SKM-1 treated with dmso at 0.1 percent for 144 hours (cell line): ENCODE data around the gene GIPC2.

ENCODE experiments used
- DNase-seq: peaks from one replicate; lab custom pipeline; 2025; ENCODE audit not compliant: unreplicated experiment; lab: John Stamatoyannopoulos, UW

The GIPC2 gene

DNA sequence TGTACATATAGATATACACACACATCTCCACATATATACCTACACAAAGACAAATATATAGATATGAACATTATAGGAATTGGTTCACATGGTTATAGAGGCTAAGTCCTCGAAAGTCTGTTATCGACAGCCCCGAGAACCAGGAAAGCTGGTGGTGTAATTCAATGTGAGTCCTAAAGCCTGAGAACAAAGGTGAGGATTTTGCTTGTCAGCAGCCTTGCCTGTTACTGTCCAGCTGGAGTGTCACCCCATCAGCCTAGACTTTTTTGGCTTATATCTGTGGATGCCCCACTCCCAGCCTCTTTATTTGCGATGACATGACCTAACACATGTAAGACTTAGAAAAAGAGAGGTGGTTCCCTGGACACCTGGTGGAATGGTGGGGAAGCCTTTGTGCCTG, 97.0 kb downstream of the GIPC2 start:
- no peak for DNase-seq

GRCh38 chr1:78143152-78143551, 97.4 kb downstream of the GIPC2 start:
- no peak for DNase-seq

- DNase-seq: no peak
Observed at GRCh38 chr1:78143673-78144072, 97.9 kb downstream of the GIPC2 start.

DNA sequence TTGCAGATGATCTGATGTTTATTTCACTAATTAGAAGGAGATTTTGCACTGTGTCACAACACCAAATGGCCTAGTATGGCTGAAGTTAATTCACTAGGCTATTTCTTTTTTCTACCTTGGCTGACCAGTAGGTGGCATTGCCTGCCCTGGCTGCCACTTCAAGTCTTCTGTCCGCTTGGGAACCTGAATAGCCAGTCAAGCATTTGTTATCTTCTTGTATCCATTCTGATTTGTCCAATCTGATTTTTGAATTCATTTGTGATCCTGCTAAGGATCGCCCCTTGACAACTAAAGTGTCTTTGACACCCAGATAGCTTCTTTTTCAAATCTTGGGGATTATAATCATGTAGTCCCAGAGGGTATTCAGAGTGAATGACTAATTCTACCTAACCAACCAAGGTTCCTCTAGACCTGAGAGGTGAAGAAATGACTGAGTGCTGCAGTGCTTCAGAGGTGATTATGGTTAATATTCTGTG, 99.4 kb downstream of the GIPC2 start:
- DNase-seq: peak; percentile 55

DNA sequence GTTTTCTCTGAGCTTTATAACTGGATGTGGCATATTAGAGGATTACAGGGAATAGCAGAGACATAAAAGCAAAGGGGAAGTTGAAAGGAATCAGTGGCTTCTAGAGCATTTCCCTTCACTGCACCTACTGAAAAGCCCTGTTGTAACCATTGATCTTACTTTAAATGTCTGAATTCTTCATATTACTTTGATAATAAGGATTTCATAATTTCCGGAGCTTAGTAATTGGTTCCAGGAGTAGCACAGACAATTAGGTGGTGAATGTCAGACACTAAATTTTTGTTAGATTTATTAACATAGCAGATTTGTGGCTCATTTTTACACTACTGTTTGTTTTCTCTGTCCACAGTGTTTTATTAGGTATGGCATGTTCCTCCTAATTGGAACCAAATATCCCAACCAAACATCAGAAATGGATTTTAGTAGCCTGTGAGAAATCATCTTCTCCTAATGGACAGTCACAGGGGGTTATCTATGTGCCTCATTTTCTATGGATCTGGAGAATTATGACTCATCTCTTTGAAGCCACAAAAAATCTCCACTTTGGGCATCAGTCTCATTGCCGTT, 100.5 kb downstream of the GIPC2 start:
- no peak for DNase-seq

GRCh38 chr1:78147031-78147430, 101.3 kb downstream of the GIPC2 start:
- DNase-seq: no peak

- no peak for DNase-seq
Observed at GRCh38 chr1:78153092-78153736, 107.4 kb downstream of the GIPC2 start.

- DNase-seq: no peak
Observed at GRCh38 chr1:78155121-78155520, 109.4 kb downstream of the GIPC2 start.

- DNase-seq: no peak
Observed at GRCh38 chr1:78156805-78157521, 111.2 kb downstream of the GIPC2 start.

- DNase-seq: no peak
Observed at GRCh38 chr1:78165816-78166215, 120.0 kb downstream of the GIPC2 start.

DNA sequence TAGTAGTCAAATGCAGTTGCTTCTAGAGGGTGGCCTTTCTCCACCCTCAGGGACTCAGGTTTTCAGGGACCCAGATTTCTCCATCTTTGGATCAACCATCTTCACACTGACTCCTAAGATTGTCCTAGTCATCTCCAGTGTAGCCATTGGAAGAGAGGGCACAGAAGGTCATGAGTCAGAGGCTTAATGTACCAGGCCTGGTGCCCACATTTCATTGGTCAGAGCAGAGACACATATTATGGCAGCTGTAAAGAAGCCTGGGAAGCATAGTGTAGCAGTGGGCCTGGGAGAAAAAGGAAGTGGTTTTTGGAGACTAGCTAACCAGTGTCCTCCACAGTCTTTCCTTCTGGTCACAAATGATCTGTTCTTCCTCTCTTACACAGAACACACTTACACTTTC, 122.5 kb downstream of the GIPC2 start:
- peak; percentile 18 for DNase-seq

GRCh38 chr1:78170859-78171258, 125.1 kb downstream of the GIPC2 start:
- no peak for DNase-seq

GRCh38 chr1:78171736-78172590, 126.2 kb downstream of the GIPC2 start:
- no peak for DNase-seq

GRCh38 chr1:78176448-78176847, 130.7 kb downstream of the GIPC2 start:
- DNase-seq: no peak

DNA sequence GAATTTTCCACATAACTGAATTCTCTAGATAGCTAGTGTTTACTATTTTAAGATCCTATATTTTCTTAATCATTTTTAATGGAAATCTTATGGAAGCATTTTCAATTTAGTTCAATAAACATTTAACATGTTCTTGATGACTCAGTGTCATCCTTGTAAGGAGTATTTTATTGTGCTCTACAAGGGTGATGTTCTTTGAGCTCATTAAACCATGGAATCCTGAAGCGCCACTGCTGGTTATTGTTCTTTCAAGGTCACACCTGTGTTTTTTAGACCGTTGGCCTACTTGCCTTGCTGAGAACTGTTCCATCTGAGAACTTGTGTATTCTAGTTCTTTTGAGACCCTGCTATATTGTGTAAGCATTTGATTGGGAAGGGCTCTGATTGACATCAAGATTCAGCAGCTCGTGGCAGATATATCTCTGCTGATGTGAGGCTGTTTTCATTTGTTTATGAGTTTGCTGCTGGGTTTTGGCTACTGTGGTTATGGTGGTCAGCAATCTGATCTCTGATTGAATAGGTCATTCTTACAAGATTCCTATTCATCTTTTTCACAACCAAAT, 132.0 kb downstream of the GIPC2 start:
- no peak for DNase-seq

GRCh38 chr1:78178816-78179215, 133.1 kb downstream of the GIPC2 start:
- DNase-seq: no peak

DNA sequence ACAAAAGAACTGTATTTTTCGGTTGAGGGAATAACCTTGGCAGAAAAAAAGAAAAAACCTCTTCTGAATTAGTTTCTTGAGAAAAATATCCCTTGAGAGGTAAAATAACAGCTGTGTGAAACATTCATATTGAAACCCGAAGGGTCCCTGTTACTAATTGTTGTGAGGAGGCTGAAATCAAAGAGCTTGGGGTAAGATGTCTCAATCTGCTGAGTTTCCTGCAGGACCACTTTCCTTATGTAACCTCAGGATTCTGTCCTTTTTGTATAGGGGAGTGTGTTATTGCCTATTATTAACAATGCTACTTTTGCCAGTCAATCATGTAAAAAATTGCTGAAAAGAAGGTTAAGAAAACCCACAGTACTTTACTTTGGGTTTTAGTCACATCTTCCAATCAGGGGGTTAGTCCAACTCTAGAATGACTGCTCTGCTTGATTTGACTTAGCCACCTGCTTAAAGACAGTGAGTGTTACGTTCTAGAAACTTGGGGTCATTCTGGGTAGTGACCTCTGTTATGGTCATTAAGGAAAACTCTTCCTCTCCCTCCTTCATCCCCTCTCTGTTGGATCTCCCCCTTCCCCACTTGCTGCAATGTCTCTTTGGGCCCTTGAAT, 138.8 kb downstream of the GIPC2 start:
- no peak for DNase-seq
